Activated CD4-positive, alpha-beta T cell treated with anti-CD3 and anti-CD28 coated beads for 4 hours (primary cell): ENCODE measurements around the gene KPNA3.
A peak's percentile ranks its signal among the peaks of the same experiment; 100 is the strongest.

Experiments used
- DNase-seq, 2 donors: peaks; one replicate each; pipeline ENCODE4 v3.0.0-alpha.2; 2020

KPNA3 gene

GRCh38 chr13:49670828-49671227 lies 121.7 kb downstream of the KPNA3 start:
- DNase-seq: no peak

DNA sequence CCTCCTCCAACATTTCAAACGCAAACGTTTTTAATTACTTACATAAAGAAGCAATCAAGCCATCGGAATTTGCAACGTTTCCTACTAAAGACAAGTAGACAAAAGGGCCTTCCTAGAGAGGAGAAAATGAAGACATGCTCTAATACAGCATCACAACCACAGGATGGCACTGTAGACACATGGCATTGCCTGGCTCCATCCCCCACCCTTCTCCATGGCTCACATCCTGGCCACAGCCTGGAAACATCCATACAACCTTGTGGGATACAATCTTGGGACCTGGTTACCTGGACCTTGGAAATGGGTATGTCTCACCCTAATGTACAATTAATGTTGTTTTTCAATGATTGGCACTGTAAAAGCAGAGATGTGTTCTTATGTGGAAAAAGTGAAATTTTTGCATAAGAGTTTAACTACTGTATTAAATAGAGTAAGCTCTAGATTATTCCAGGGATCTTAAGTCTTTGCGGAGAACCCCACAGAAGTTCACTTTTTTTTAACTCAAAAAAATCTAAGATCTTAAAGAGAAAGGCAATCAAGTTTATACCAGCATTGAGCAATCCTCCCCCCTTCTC lies 122.7 kb downstream of the KPNA3 start:
- peak; percentile 8 to 17 for DNase-seq

GRCh38 chr13:49667773-49668172 lies 124.7 kb downstream of the KPNA3 start:
- DNase-seq: no peak

- DNase-seq: no peak
Measured at GRCh38 chr13:49664606-49665005, 127.9 kb downstream of the KPNA3 start.

DNA sequence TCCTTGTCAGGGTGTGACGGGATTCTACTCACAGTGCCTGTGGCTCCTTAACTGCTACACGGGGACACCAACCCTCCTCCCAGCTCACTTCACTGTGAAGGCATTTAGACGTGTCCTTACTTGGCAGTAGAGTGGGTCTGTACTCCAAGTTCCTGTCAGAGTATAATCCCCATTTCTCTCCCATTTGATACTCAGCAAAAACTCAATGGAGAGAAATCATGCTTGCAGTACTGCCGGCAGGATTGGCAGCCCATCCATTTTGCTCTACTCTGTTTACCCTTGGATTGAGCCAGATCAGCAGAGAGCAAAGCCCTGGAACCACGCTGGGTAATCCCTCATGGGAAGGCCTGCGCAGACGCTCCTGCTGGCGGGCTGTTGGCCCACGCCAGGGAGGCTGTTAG lies 135.2 kb downstream of the KPNA3 start:
- no peak for DNase-seq

DNA sequence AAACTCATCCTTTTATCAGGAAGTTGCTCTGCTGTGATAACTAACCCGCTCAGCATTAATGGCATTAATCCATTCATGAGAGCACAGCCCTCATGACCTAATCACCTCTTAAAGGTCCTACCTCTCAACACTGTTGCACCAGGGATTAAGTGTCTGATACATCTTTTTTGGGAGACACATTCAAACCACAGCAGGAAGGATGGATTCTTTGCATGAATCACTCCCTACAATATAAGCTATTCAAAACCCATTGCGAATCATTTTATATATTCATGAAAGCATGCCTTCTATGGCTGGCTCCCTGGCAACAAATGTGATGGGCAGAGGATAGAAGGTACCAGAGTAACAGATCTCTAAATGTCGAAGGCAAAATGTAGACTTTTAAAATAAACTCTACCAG lies 136.6 kb downstream of the KPNA3 start:
- DNase-seq: no peak

DNA sequence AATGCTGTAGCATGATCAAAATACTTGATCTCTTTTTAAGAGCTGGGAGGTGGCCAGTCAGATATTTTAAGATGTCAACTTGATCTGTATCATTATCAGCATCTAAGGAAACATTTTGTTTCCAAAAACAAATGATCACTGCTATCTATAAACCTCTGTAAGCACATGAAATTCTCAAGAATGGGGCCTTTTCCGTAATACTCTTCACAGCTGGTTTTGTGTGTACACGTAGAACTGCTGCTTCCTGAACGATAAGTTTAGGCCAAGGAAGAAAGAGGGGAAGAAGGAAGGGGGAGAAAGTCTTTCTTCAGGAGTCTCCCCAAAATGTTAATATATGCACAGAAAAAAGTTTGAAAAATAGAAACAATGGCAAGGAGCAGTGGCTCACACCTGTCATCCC lies 138.5 kb downstream of the KPNA3 start:
- DNase-seq: no peak

- DNase-seq: no peak
Measured at GRCh38 chr13:49653478-49653877, 139.0 kb downstream of the KPNA3 start.

DNA sequence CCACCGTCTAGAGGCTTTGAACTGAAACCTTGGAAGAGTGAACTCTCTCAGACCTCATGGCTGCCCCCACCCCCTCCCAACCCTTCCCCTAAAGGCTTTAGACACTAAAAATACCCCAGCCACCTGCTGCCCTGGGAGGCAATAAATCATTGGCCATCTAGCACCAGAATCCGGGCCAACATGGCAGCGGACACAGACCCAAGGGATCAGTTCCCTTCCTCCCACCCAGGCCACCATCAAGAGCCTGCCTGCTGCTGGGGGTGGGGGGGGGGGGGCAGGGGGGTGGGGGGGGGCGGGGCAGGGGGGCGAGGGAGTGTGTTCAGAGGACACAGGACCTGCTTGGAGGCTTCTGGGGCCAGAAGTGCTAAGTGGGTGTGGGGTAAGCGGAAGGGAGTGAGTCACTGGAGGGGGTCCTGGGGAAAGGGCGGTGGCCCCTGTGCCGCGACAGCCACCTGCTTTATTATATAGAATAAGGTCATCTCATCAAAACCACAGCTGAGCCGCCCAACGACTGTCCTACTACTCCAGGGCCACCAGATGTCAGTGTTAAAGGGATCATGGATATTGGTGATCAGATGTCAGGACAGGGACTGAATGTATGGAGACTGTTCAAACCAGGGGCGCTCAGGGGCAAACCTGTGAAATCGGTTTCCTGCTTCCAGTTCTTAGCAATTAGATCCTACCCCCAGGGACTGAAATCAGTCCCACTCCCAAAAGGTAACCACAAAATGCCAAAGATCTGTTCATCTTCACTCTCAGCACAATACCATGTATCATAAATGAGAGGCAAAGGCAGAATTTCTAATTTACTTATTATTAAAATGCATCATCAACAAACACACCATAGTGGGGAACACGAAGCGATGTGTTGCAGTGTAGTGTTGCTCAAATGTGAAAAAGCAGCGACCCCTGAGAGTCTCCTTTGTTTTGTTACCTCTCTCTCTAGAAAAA lies 139.9 kb downstream of the KPNA3 start:
- DNase-seq: no peak

GRCh38 chr13:49651570-49652354 lies 140.7 kb downstream of the KPNA3 start:
- DNase-seq: no peak

GRCh38 chr13:49649963-49650312 lies 142.5 kb downstream of the KPNA3 start:
- DNase-seq: no peak
